ENCODE measurements around the gene TNFRSF8.

DNA sequence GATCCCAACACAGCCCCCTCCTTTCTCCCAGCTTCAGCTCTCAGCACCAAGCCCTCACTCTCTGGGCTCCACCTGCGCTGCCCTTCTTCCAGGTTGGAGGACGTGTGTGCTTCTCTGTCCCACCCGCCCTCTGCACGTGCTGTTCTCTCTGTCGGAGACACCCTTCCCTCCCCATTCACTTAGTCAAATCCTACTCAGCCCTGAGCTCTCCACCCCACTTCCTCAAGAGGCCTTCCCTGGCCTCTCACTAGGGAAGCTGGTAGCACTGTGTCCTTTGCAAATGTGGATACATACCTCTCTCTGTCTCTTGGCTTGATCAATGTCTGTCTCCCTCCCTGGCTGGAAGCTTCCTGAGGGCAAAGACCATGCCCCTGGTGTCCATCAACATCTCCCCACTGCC is 43.0 kb downstream of the TNFRSF8 start:
- TF ChIP-seq EP300 (IDR thresholded peaks at IDR 0.05) (no peak), POLR2A (IDR thresholded peaks at IDR 0.05) (no peak)
- TF ChIP-seq, protein P1, sequence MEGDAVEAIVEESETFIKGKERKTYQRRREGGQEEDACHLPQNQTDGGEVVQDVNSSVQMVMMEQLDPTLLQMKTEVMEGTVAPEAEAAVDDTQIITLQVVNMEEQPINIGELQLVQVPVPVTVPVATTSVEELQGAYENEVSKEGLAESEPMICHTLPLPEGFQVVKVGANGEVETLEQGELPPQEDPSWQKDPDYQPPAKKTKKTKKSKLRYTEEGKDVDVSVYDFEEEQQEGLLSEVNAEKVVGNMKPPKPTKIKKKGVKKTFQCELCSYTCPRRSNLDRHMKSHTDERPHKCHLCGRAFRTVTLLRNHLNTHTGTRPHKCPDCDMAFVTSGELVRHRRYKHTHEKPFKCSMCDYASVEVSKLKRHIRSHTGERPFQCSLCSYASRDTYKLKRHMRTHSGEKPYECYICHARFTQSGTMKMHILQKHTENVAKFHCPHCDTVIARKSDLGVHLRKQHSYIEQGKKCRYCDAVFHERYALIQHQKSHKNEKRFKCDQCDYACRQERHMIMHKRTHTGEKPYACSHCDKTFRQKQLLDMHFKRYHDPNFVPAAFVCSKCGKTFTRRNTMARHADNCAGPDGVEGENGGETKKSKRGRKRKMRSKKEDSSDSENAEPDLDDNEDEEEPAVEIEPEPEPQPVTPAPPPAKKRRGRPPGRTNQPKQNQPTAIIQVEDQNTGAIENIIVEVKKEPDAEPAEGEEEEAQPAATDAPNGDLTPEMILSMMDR (IDR thresholded peaks at IDR 0.05), result no peak
